Erythroblast (primary cell): ENCODE measurements around the gene FBXL13.

Source experiments
- GATA1 ChIP-seq: IDR thresholded peaks from 2 replicates; pipeline ENCODE4 v1.6.1; 2011; ENCODE audit warnings: low read depth, mild to moderate bottlenecking, control low read depth, low read length, moderate library complexity
- POLR2A ChIP-seq: IDR thresholded peaks from 2 replicates; pipeline ENCODE4 v1.6.1; 2011; ENCODE audit warnings: mild to moderate bottlenecking, low read length

- TF ChIP-seq POLR2A (no peak), GATA1 (no peak)
Observed at GRCh38 chr7:103010211-103010610, 64.4 kb downstream of the FBXL13 start.
